EL (cell line): Measurements from ENCODE around the gene TTC28.

Experiments
- DNase-seq: peaks from one replicate; pipeline ENCODE4 v3.0.0-alpha.2; 2016

TTC28 gene

GRCh38 chr22:28031383-28031922 lies 648.2 kb downstream of the TTC28 start:
- DNase-seq, result no peak

GRCh38 chr22:28030473-28030872 lies 649.2 kb downstream of the TTC28 start:
- DNase-seq, result no peak

GRCh38 chr22:28029956-28030355 lies 649.7 kb downstream of the TTC28 start:
- DNase-seq, result no peak

GRCh38 chr22:28029201-28029948 lies 650.3 kb downstream of the TTC28 start:
- DNase-seq, result peak; percentile 76

GRCh38 chr22:28027453-28028448 lies 651.9 kb downstream of the TTC28 start:
- no peak for DNase-seq

GRCh38 chr22:28025866-28026575 lies 653.6 kb downstream of the TTC28 start:
- no peak for DNase-seq

- no peak for DNase-seq
Observed at GRCh38 chr22:28025333-28025732, 654.3 kb downstream of the TTC28 start.

- DNase-seq, result no peak
Observed at GRCh38 chr22:28024422-28024888, 655.2 kb downstream of the TTC28 start.

- no peak for DNase-seq
Observed at GRCh38 chr22:28023774-28024173, 655.9 kb downstream of the TTC28 start.

- DNase-seq, result no peak
Observed at GRCh38 chr22:28023036-28023435, 656.6 kb downstream of the TTC28 start.

- no peak for DNase-seq
Observed at GRCh38 chr22:28021998-28022660, 657.5 kb downstream of the TTC28 start.

GRCh38 chr22:28021116-28021997 lies 658.3 kb downstream of the TTC28 start:
- no peak for DNase-seq

GRCh38 chr22:28019881-28020861 lies 659.5 kb downstream of the TTC28 start:
- DNase-seq, result peak; percentile 77

- DNase-seq, result no peak
Observed at GRCh38 chr22:28019360-28019759, 660.3 kb downstream of the TTC28 start.

GRCh38 chr22:28018461-28018927 lies 661.1 kb downstream of the TTC28 start:
- DNase-seq, result no peak

- DNase-seq, result no peak
Observed at GRCh38 chr22:28017859-28018258, 661.8 kb downstream of the TTC28 start.

- no peak for DNase-seq
Observed at GRCh38 chr22:28017558-28017820, 662.2 kb downstream of the TTC28 start.

- DNase-seq, result no peak
Observed at GRCh38 chr22:28016781-28017557, 662.7 kb downstream of the TTC28 start.
